Measurements from ENCODE around the gene DCUN1D2.

DNA sequence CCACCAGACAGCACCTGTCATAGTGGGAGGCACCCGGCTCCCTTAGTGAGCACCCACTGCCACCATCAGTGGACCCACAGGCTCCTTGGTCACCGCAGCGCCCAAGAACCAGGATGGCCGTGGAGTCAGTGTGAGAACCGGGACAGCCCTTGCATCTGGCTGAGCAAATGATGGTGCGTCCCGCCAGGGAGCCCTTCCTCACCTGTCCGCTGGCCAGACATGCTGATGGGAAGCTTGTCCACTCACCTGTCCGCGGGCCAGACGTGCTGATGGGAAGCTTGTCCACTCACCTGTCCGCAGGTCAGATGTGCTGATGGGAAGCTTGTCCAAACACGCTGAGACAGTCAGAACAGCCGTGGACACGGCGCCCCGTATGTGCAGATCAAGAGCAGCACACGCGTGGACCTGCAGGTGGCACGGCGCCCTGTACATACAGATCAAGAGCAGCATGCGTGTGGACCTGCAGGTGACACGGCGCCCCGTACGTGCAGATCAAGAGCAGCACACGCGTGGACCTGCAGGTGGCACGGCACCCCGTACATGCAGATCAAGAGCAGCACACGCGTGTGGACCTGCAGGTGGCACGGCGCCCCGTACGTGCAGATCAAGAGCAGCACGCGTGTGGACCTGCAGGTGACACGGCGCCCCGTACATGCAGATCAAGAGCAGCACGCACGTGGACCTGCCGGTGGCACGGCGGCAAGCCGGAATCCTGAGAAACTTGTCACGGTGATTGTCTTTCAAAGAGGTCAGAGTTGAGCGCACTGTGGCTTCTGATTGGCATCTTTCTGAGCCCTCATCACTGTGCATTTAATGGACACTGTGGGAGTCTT, 40.7 kb upstream of the DCUN1D2 start:
- TF ChIP-seq CTCF (conservative IDR thresholded peaks at IDR 0.05; ENCODE audit: low read length) (no peak), EZH2phosphoT487 (IDR thresholded peaks at IDR 0.05; ENCODE audit: borderline replicate concordance, low read depth, low read length) (no peak)
